ENCODE data around the gene IL12A. TPM values are rescaled to one million over a fixed set of nuclear protein-coding genes. Genes with fewer than 3 reads are reported as not detected.

Gene IL12A
- polyA plus RNA-seq, 2 donors, result 4.4 to 7.5 TPM

DNA sequence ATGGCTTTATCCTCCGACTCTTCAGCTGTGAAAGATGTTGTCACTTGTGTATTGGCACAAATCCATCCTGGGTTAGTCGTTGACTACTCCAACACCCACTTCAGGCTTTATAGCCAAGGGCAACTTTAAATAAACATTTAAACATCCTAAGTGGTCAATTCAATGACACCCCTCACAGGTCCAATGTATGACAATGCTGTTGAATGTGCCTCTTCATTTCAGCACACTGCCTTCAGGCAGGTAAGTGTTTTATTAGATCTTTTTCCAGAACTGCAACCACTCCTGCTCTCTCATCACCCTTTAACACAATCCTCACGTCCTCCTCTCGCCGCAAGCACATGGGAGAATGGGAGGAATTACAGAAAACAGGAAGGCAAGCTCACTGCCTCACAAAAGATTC lies 30.3 kb downstream of the IL12A start:
- Histone ChIP-seq H3K9me3 (ENCODE audit: control insufficient read depth in 2 of 2, insufficient read depth in 1 of 2, low read depth in 1 of 2, low read length in 1 of 2) (no peaks in the 10 kb centered on the region), H3K4me1 (ENCODE audit: control insufficient read depth in 2 of 2, insufficient read depth in 2 of 2, low read length in 1 of 2) (no peaks in the 10 kb centered on the region), H3K4me3 (ENCODE audit: low read depth in 1 of 2, low read length in 2 of 2) (no peak overlapping the region), H3K27ac (ENCODE audit: low read depth in 2 of 2, low read length in 1 of 2) (no peak overlapping the region), H3K27me3 (ENCODE audit: control insufficient read depth in 1 of 2, insufficient read depth in 2 of 2, low read length in 2 of 2) (no peaks in the 10 kb centered on the region), H3K36me3 (ENCODE audit: control insufficient read depth in 2 of 2, insufficient read depth in 2 of 2, low read length in 1 of 2) (no peaks in the 10 kb centered on the region)
- 65 to 71% methylated on average over 5 of the region's 5 CpGs for WGBS, 2 donors

DNA sequence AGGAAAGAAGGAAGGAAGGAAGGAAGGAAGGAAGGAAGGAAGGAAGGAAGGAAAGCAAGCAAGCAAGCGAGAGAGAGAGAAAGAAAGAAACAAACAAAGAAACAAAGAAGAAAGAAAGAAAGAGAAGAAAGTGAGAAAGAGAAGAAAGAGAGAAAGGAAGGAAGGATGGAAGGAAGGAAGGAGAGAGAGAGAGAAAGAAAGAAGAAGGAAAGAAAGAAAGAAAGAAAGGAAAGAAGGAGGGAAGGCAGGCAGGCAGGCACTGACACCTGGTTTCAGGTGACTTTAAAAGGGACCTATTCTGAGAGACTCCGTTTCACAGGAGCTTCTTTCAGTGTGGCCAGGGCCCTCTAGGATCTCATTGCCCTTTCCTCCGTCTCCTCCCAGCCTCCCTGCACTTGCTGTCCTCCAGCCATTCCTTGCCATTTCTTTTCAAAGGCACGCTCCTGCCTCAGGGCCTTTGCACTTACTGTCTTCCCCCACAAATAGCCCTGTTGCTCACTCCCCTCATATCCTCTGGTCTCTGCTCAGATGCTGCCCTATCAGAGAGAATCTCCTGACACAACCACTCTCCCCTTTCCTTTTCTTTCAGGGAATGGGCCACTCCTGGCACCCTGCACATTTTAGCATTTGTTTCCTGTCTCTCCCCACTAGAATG lies 31.5 kb downstream of the IL12A start:
- H3K27ac ChIP-seq (ENCODE audit: low read depth in 2 of 2, low read length in 1 of 2), result no peak overlapping the region
- H3K27me3 ChIP-seq (ENCODE audit: control insufficient read depth in 1 of 2, insufficient read depth in 2 of 2, low read length in 2 of 2), result no peaks in the 10 kb centered on the region
- H3K9me3 ChIP-seq (ENCODE audit: control insufficient read depth in 2 of 2, insufficient read depth in 1 of 2, low read depth in 1 of 2, low read length in 1 of 2), result no peaks in the 10 kb centered on the region
- no peaks in the 10 kb centered on the region for H3K36me3 ChIP-seq (ENCODE audit: control insufficient read depth in 2 of 2, insufficient read depth in 2 of 2, low read length in 1 of 2)
- no peak overlapping the region for H3K4me3 ChIP-seq (ENCODE audit: low read depth in 1 of 2, low read length in 2 of 2)
- no peaks in the 10 kb centered on the region for H3K4me1 ChIP-seq (ENCODE audit: control insufficient read depth in 2 of 2, insufficient read depth in 2 of 2, low read length in 1 of 2)
- WGBS, 2 donors, result 80 to 90% methylated on average over 4 of the region's 4 CpGs

DNA sequence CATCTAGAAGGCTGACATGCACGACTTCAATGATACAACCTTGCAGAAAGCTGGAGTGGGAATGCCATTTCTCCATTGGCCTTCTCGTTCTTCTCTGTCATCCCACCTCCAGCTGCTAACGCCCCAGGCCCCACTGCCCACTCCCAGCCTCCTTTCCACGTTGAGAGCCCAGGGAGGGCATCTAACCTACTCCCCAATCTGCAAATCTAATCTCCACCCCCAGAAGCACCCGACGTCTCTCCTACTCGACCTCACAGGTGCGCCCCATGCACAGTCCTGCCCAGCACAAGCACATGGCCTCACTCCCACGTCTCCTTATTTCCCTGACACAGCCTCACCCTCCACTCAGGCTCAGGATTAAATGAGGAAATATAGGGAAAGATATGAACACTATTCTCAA lies 33.4 kb downstream of the IL12A start:
- Histone ChIP-seq H3K9me3 (ENCODE audit: control insufficient read depth in 2 of 2, insufficient read depth in 1 of 2, low read depth in 1 of 2, low read length in 1 of 2) (no peaks in the 10 kb centered on the region), H3K4me1 (ENCODE audit: control insufficient read depth in 2 of 2, insufficient read depth in 2 of 2, low read length in 1 of 2) (peaks cover 0 to 2% of the 10 kb centered on the region in 2 donors), H3K4me3 (ENCODE audit: low read depth in 1 of 2, low read length in 2 of 2) (no peak overlapping the region), H3K27ac (ENCODE audit: low read depth in 2 of 2, low read length in 1 of 2) (no peak overlapping the region), H3K27me3 (ENCODE audit: control insufficient read depth in 1 of 2, insufficient read depth in 2 of 2, low read length in 2 of 2) (no peaks in the 10 kb centered on the region), H3K36me3 (ENCODE audit: control insufficient read depth in 2 of 2, insufficient read depth in 2 of 2, low read length in 1 of 2) (no peaks in the 10 kb centered on the region)
- WGBS, 2 donors, result 76 to 80% methylated on average over 9 of the region's 9 CpGs

DNA sequence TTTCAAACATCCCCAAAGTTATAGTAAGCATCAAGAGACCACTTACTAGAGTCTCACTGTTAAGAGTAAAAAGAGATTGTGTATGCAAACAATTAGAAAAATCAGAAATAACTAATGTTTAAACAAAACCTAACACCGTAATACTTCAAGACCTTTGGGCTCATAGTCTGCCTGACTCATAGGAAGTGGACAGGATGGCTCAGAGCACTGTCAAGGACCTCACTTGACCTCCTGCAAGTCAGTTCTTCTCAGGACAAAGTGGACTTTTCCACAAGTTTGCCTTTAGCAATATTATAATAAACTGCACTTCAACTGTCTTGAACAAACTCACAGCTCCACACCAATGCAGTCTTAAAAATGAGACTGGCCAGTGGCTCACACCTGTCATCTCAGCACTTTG lies 34.8 kb downstream of the IL12A start:
- 75 to 89% methylated on average over 1 of the region's 1 CpG for WGBS, 2 donors
- no peak overlapping the region for H3K4me3 ChIP-seq (ENCODE audit: low read depth in 1 of 2, low read length in 2 of 2)
- no peaks in the 10 kb centered on the region for H3K27me3 ChIP-seq (ENCODE audit: control insufficient read depth in 1 of 2, insufficient read depth in 2 of 2, low read length in 2 of 2)

DNA sequence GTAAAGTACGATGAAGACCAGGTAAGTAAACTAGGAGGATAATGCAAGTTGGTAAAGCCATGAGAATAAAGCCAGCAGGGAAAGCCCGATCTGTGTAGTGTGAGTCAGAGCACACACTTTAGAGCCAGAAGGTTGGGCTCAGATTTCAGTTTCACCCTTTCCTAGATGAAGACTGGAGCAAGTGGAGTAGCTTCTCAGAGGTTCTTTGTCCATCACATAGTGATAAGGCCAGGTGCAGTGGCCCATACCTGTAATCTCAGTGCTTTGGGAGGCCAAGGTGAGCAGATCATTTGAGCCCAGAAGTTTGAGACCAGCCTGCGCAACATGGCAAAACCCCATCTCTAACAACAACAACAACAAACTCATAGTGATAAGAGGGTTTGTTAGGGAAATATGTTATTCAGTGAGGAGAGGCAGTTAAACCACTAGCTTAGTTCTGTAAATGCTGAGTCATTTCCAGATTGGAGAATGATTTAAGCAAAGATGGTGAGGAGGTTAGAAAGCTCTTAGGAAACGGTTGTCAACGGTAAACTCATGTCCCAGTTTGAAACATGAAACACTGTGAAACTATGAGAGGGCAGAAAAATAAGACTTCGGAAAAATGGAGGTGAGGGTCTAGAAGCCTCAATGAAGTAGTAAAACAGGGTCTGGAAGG lies 39.0 kb downstream of the IL12A start:
- Histone ChIP-seq H3K4me3 (ENCODE audit: low read depth in 1 of 2, low read length in 2 of 2) (no peak overlapping the region), H3K9me3 (ENCODE audit: control insufficient read depth in 2 of 2, insufficient read depth in 1 of 2, low read depth in 1 of 2, low read length in 1 of 2) (no peaks in the 10 kb centered on the region), H3K36me3 (ENCODE audit: control insufficient read depth in 2 of 2, insufficient read depth in 2 of 2, low read length in 1 of 2) (no peaks in the 10 kb centered on the region), H3K27ac (ENCODE audit: low read depth in 2 of 2, low read length in 1 of 2) (no peak overlapping the region), H3K27me3 (ENCODE audit: control insufficient read depth in 1 of 2, insufficient read depth in 2 of 2, low read length in 2 of 2) (no peaks in the 10 kb centered on the region), H3K4me1 (ENCODE audit: control insufficient read depth in 2 of 2, insufficient read depth in 2 of 2, low read length in 1 of 2) (peaks cover 0 to 6% of the 10 kb centered on the region in 2 donors)
- 57% methylated on average over 6 of the region's 6 CpGs for WGBS, 2 donors

More for the DNA sequence above, 34.8 kb downstream of the IL12A start:
- peaks cover 0 to 6% of the 10 kb centered on the region in 2 donors for H3K4me1 ChIP-seq (ENCODE audit: control insufficient read depth in 2 of 2, insufficient read depth in 2 of 2, low read length in 1 of 2)
- H3K36me3 ChIP-seq (ENCODE audit: control insufficient read depth in 2 of 2, insufficient read depth in 2 of 2, low read length in 1 of 2), result no peaks in the 10 kb centered on the region
- H3K9me3 ChIP-seq (ENCODE audit: control insufficient read depth in 2 of 2, insufficient read depth in 1 of 2, low read depth in 1 of 2, low read length in 1 of 2), result no peaks in the 10 kb centered on the region
- H3K27ac ChIP-seq (ENCODE audit: low read depth in 2 of 2, low read length in 1 of 2), result no peak overlapping the region

DNA sequence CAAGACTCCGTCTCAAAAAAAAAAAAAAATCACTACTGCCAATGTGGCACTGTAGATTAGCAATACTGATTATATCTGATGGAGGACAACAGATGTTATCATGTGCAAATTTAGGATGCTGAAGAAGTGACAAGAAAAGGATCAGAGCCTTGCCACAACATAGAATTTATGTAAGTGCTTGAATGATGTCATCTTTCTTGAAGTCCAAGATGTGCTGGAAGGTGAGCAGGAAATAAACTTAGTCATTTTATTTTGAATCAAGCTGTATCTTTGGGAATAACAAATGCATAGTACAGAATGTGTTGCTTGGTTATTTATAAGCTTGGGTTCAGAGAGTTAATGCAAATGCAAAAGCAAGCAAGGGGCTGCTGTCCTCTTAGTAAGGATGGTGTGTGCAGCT lies 47.1 kb downstream of the IL12A start:
- peaks cover 0 to 2% of the 10 kb centered on the region in 2 donors for H3K9me3 ChIP-seq (ENCODE audit: control insufficient read depth in 2 of 2, insufficient read depth in 1 of 2, low read depth in 1 of 2, low read length in 1 of 2)
- 90 to 100% methylated on average over 1 of the region's 1 CpG for WGBS, 2 donors
- no peaks in the 10 kb centered on the region for H3K27me3 ChIP-seq (ENCODE audit: control insufficient read depth in 1 of 2, insufficient read depth in 2 of 2, low read length in 2 of 2)
- no peaks in the 10 kb centered on the region for H3K36me3 ChIP-seq (ENCODE audit: control insufficient read depth in 2 of 2, insufficient read depth in 2 of 2, low read length in 1 of 2)
- H3K4me3 ChIP-seq (ENCODE audit: low read depth in 1 of 2, low read length in 2 of 2), result peak overlapping the region in 1 of 2 donors; percentile 12
- no peak overlapping the region for H3K27ac ChIP-seq (ENCODE audit: low read depth in 2 of 2, low read length in 1 of 2)
- H3K4me1 ChIP-seq (ENCODE audit: control insufficient read depth in 2 of 2, insufficient read depth in 2 of 2, low read length in 1 of 2), result peaks cover 4% of the 10 kb centered on the region in 2 donors

DNA sequence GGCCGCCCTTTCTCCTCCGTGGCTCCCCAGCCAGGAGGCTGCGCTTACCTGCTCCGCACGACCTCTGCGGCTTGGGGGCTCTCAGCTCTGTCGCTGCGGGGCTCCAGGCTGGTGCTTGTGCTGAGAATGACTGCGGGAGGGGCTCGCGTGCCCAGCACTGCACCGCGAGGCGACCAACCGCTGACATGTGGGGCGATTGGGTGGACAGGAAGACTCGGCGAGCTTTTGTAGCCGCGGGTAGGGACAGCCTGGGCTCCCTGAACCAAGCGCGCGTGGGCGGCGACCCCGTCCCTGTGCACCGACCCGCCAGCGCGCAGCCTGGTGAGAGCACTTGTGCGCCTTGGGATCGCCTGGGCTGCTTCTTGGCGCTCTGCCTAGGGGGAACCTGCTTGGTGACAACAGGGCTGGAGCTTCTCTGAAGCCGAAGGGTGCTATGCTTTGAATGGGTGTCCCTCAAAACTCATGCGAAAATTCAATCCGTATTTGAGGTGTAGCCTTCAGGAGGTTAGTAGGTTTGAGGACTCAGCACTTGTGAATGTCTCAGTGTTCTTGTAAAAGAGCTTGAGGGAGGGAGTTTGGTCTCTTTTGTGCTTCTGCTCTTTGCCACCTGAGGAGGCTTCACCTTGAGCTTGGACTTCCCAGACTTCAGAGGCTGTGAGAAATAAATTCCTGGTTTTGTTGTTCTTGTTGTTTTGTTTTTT lies 50.4 kb downstream of the IL12A start:
- H3K9me3 ChIP-seq (ENCODE audit: control insufficient read depth in 2 of 2, insufficient read depth in 1 of 2, low read depth in 1 of 2, low read length in 1 of 2), result peaks cover 0 to 2% of the 10 kb centered on the region in 2 donors
- H3K4me3 ChIP-seq (ENCODE audit: low read depth in 1 of 2, low read length in 2 of 2), result peak overlapping the region; percentile 54 to 59
- WGBS, 2 donors, result 4 to 5% methylated on average over 36 of the region's 36 CpGs
- no peaks in the 10 kb centered on the region for H3K36me3 ChIP-seq (ENCODE audit: control insufficient read depth in 2 of 2, insufficient read depth in 2 of 2, low read length in 1 of 2)
- H3K4me1 ChIP-seq (ENCODE audit: control insufficient read depth in 2 of 2, insufficient read depth in 2 of 2, low read length in 1 of 2), result peaks cover 4% of the 10 kb centered on the region in 2 donors
- H3K27me3 ChIP-seq (ENCODE audit: control insufficient read depth in 1 of 2, insufficient read depth in 2 of 2, low read length in 2 of 2), result no peaks in the 10 kb centered on the region
- peak overlapping the region; percentile 9 to 14 for H3K27ac ChIP-seq (ENCODE audit: low read depth in 2 of 2, low read length in 1 of 2)

DNA sequence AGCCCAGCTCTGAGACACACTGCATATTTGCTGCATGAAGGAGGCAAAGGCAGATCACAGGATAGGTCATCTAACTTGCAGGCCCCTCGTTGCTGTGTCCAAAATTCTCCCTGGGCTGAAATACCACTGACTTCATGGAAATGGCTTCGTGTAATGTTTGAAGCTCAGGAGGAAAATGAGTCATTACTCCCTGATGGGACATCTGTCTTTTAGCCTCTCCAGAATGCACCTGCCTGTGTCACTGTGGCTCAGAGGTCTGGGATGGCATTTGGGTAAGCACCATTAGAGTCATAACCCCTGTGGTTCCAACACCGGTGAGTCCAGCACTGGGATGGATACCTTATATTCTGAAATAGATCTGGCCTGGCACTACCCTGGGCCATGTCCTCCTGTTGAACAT lies 51.5 kb downstream of the IL12A start:
- Histone ChIP-seq H3K27me3 (ENCODE audit: control insufficient read depth in 1 of 2, insufficient read depth in 2 of 2, low read length in 2 of 2) (no peaks in the 10 kb centered on the region), H3K36me3 (ENCODE audit: control insufficient read depth in 2 of 2, insufficient read depth in 2 of 2, low read length in 1 of 2) (no peaks in the 10 kb centered on the region), H3K4me1 (ENCODE audit: control insufficient read depth in 2 of 2, insufficient read depth in 2 of 2, low read length in 1 of 2) (peaks cover 4% of the 10 kb centered on the region in 2 donors), H3K27ac (ENCODE audit: low read depth in 2 of 2, low read length in 1 of 2) (no peak overlapping the region), H3K4me3 (ENCODE audit: low read depth in 1 of 2, low read length in 2 of 2) (no peak overlapping the region), H3K9me3 (ENCODE audit: control insufficient read depth in 2 of 2, insufficient read depth in 1 of 2, low read depth in 1 of 2, low read length in 1 of 2) (peaks cover 0 to 2% of the 10 kb centered on the region in 2 donors)
- 70 to 71% methylated on average over 3 of the region's 3 CpGs for WGBS, 2 donors

DNA sequence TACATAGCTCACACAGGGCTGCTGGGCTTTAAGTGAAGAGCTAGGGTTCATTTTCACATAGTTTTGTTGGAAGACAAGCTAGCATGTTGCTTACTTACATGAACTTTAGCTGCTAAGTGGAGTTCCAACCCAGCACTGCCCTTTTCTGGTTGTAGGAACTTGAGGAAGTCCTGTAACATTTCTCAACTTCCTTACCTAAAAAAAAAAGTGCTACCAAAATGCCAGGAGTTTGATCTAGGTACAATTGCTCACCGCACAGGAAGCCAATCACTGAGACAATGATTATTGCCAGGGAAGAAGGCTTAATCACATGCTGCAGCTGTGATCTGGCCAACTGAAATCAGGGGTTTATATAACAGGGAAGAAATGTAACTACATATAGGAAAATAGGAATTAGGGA lies 52.8 kb downstream of the IL12A start:
- Histone ChIP-seq H3K36me3 (ENCODE audit: control insufficient read depth in 2 of 2, insufficient read depth in 2 of 2, low read length in 1 of 2) (no peaks in the 10 kb centered on the region), H3K4me1 (ENCODE audit: control insufficient read depth in 2 of 2, insufficient read depth in 2 of 2, low read length in 1 of 2) (peaks cover 4% of the 10 kb centered on the region in 2 donors), H3K9me3 (ENCODE audit: control insufficient read depth in 2 of 2, insufficient read depth in 1 of 2, low read depth in 1 of 2, low read length in 1 of 2) (no peaks in the 10 kb centered on the region), H3K27ac (ENCODE audit: low read depth in 2 of 2, low read length in 1 of 2) (no peak overlapping the region), H3K4me3 (ENCODE audit: low read depth in 1 of 2, low read length in 2 of 2) (no peak overlapping the region), H3K27me3 (ENCODE audit: control insufficient read depth in 1 of 2, insufficient read depth in 2 of 2, low read length in 2 of 2) (no peaks in the 10 kb centered on the region)
- 65 to 67% methylated on average over 1 of the region's 1 CpG for WGBS, 2 donors

Data from esophagus (tissue), 2 donors.